Skin of body (tissue), 2 donors: ENCODE measurements around the gene SLC4A3. TPM values are rescaled to one million over a fixed set of nuclear protein-coding genes. Genes with fewer than 3 reads are reported as not detected.
A peak's percentile ranks its signal among the peaks of the same experiment; 100 is the strongest.

Experiments
- DNase-seq: peaks from one replicate; lab custom pipeline; 2025; lab: John Stamatoyannopoulos, UW
- total RNA-seq: library from RNA; depleted of rRNA; stranded (reverse); fragments of >200 nt; gene quantifications from one replicate; pipeline ENCODE4 v1.2.3, GENCODE V29; 2014

The SLC4A3 gene
- total RNA-seq, 1 donor from 2014 or later: 2.5 TPM

GRCh38 chr2:219631406-219631891 is 4.0 kb downstream of the SLC4A3 start:
- DNase-seq: no peak

- DNase-seq: no peak
Observed at GRCh38 chr2:219631904-219632759, 4.7 kb downstream of the SLC4A3 start.

GRCh38 chr2:219632760-219633105 is 5.3 kb downstream of the SLC4A3 start:
- no peak for DNase-seq

- DNase-seq: no peak
Observed at GRCh38 chr2:219633276-219634065, 6.0 kb downstream of the SLC4A3 start.

GRCh38 chr2:219634171-219634940 is 6.9 kb downstream of the SLC4A3 start:
- no peak for DNase-seq

GRCh38 chr2:219634951-219635751 is 7.7 kb downstream of the SLC4A3 start:
- DNase-seq: no peak

GRCh38 chr2:219636144-219636915 is 8.9 kb downstream of the SLC4A3 start:
- DNase-seq: no peak

GRCh38 chr2:219636941-219637841 is 9.8 kb downstream of the SLC4A3 start:
- DNase-seq: no peak

GRCh38 chr2:219637842-219638185 is 10.4 kb downstream of the SLC4A3 start:
- no peak for DNase-seq

- DNase-seq: no peak
Observed at GRCh38 chr2:219638217-219638947, 11.0 kb downstream of the SLC4A3 start.

GRCh38 chr2:219638948-219639755 is 11.7 kb downstream of the SLC4A3 start:
- peak; percentile 13 for DNase-seq

GRCh38 chr2:219641390-219642068 is 14.1 kb downstream of the SLC4A3 start:
- no peak for DNase-seq

GRCh38 chr2:219642069-219642454 is 14.6 kb downstream of the SLC4A3 start:
- DNase-seq: no peak

GRCh38 chr2:219642465-219643083 is 15.1 kb downstream of the SLC4A3 start:
- DNase-seq: peak; percentile 95

- DNase-seq: no peak
Observed at GRCh38 chr2:219643084-219643473, 15.6 kb downstream of the SLC4A3 start.

- DNase-seq: no peak
Observed at GRCh38 chr2:219643788-219644398, 16.5 kb downstream of the SLC4A3 start.
